Gastrocnemius medialis (tissue), 4 donors: ENCODE results near the gene DENND1A.

Experiments
- CTCF ChIP-seq, 5 experiments: fragments of 450-650 bp in 3 of 5; fragments of 200-600 bp in 2 of 5; sonication (generic) in 2 of 5; IDR thresholded peaks in 4 of 5; conservative IDR thresholded peaks in 1 of 5; 1 replicate in 4 of 5; 2 replicates in 1 of 5; pipeline ENCODE4 v1.5.1; 2016 to 2019; ENCODE audit warnings: antibody characterized with exemption in 5 of 5, mild to moderate bottlenecking in 3 of 5, moderate library complexity in 3 of 5
- POLR2A ChIP-seq, 2 donors: fragments of 450-650 bp; IDR thresholded peaks; one replicate each; pipeline ENCODE4 v1.6.1; 2017; ENCODE audit warnings: antibody characterized with exemption in 2 of 2, mild to moderate bottlenecking in 2 of 2, moderate library complexity in 2 of 2

GRCh38 chr9:123832858-123833650 is 96.9 kb downstream of the DENND1A start:
- TF ChIP-seq CTCF (IDR thresholded peaks at IDR 0.05 in 4 of 5, conservative IDR thresholded peaks at IDR 0.05 in 1 of 5) = no peak
- no peak for TF ChIP-seq POLR2A (IDR thresholded peaks at IDR 0.05)
